Lower leg skin (tissue), 4 donors: ENCODE data around the gene SMIM7. TPM values are rescaled to one million over a fixed set of nuclear protein-coding genes. Genes with fewer than 3 reads are reported as not detected.

Experiments
- DNase-seq, 2 donors: peaks; one replicate each; pipeline ENCODE4 v3.0.0-alpha.2; 2019; ENCODE audit warnings: low spot score in 2 of 2
- H3K4me3 ChIP-seq: fragments of 200-600 bp; sonication (generic); 2 replicates; pipeline ENCODE4 v1.5.1; 2017; ENCODE audit warnings: mild to moderate bottlenecking, low read depth; ENCODE audit not compliant: poor library complexity, severe bottlenecking
- CTCF ChIP-seq, 3 donors: fragments of 450-650 bp; IDR thresholded peaks; one replicate each; pipeline ENCODE4 v1.5.1; 2016; ENCODE audit warnings: antibody characterized with exemption in 3 of 3, mild to moderate bottlenecking in 3 of 3, moderate library complexity in 2 of 3
- POLR2A ChIP-seq, 2 donors: fragments of 450-650 bp; IDR thresholded peaks; one replicate each; pipeline ENCODE4 v1.6.1; 2016 to 2017; ENCODE audit warnings: antibody characterized with exemption in 2 of 2, mild to moderate bottlenecking in 1 of 2, moderate library complexity in 1 of 2
- WGBS, 2 donors: methylation state at CpG; one replicate each; pipeline ENCODE4 v1.1.5; 2018; 5-methylcytosine and 5-hydroxymethylcytosine counted together
- intact Hi-C: fragments of 100-400 bp; cut with DNase I; formaldehyde crosslinking; loops from one replicate; pipeline ENCODE4 v1.15.0; 2023; ENCODE audit warnings: low total_unique reads
- total RNA-seq, 4 donors: library from RNA; depleted of rRNA; stranded (reverse); fragments of >200 nt; gene quantifications; one replicate each; pipeline ENCODE4 v1.1.0, GENCODE V29; 2016

The SMIM7 gene
- total RNA-seq, 4 donors from 2014 or later: 78.5 to 125 (median 95.4) TPM

- intact Hi-C loops: no loop called here
- 1 to 3% methylated on average over 15 to 30 of the region's 76 CpGs for WGBS, 2 donors
- peak; percentile 16 to 86 for DNase-seq
Observed at GRCh38 chr19:16660763-16661479, 977 bp upstream of the SMIM7 start, which contains the start of gene TMEM38A. Gene TMEM38A, plus strand, starts transcription at chr19:16661139. Its CDS starts 79 bp downstream, at chr19:16661218.

GRCh38 chr19:16659464-16659831 is 496 bp downstream of the SMIM7 start:
- no peak for TF ChIP-seq CTCF (IDR thresholded peaks at IDR 0.05)
- no peak for TF ChIP-seq POLR2A (IDR thresholded peaks at IDR 0.05)
- 1 to 7% methylated on average over 14 of the region's 14 CpGs for WGBS, 2 donors
- intact Hi-C loops: no loop called here
- DNase-seq: no peak
- H3K4me3 ChIP-seq: peak overlapping the region; percentile 69

More at GRCh38 chr19:16660763-16661479, 977 bp upstream of the SMIM7 start, which contains the start of gene TMEM38A:
- peak within 1 kb of the TSS; percentile 69 for H3K4me3 ChIP-seq
- no peak for TF ChIP-seq CTCF (IDR thresholded peaks at IDR 0.05)
- TF ChIP-seq POLR2A (IDR thresholded peaks at IDR 0.05): no peak

- WGBS, 2 donors: 80 to 89% methylated on average over 5 of the region's 5 CpGs
- TF ChIP-seq POLR2A (IDR thresholded peaks at IDR 0.05) (no peak), CTCF (IDR thresholded peaks at IDR 0.05) (no peak)
- intact Hi-C loops: no loop called here
- DNase-seq: no peak
- H3K4me3 ChIP-seq: no peak overlapping the region
Observed at GRCh38 chr19:16657384-16657783, 2.6 kb downstream of the SMIM7 start.

GRCh38 chr19:16655727-16656126 is 4.2 kb downstream of the SMIM7 start:
- intact Hi-C loops: no loop called here
- WGBS, 2 donors: 84 to 86% methylated on average over 11 of the region's 11 CpGs
- DNase-seq: no peak
- H3K4me3 ChIP-seq: no peak overlapping the region
- no peak for TF ChIP-seq POLR2A (IDR thresholded peaks at IDR 0.05)
- no peak for TF ChIP-seq CTCF (IDR thresholded peaks at IDR 0.05)

GRCh38 chr19:16654627-16655026 is 5.3 kb downstream of the SMIM7 start:
- intact Hi-C loops: no loop called here
- no peak for DNase-seq
- 80 to 87% methylated on average over 3 of the region's 3 CpGs for WGBS, 2 donors
- H3K4me3 ChIP-seq: no peak overlapping the region
- TF ChIP-seq CTCF (IDR thresholded peaks at IDR 0.05) (no peak), POLR2A (IDR thresholded peaks at IDR 0.05) (no peak)

GRCh38 chr19:16654140-16654539 is 5.8 kb downstream of the SMIM7 start:
- intact Hi-C loops: no loop called here
- TF ChIP-seq CTCF (IDR thresholded peaks at IDR 0.05) (no peak), POLR2A (IDR thresholded peaks at IDR 0.05) (no peak)
- WGBS, 2 donors: 90 to 94% methylated on average over 3 of the region's 3 CpGs
- no peak overlapping the region for H3K4me3 ChIP-seq
- DNase-seq: no peak
